CD4-positive, alpha-beta T cell (primary cell): Measurements from ENCODE around the gene UNC119. TPM values are rescaled to one million over a fixed set of nuclear protein-coding genes. Genes with fewer than 3 reads are reported as not detected.

Experiments
- ATAC-seq: fragments of 200-7000 bp; cut with Tn5 transposase; one replicate; pipeline ENCODE4 v1.10.0; 2022; ENCODE audit warnings: mild to moderate bottlenecking; ENCODE audit not compliant: poor library complexity
- CTCF ChIA-PET: fragments of 350-600 bp; sonication (Branson Sonifier 250); formaldehyde crosslinking; loops from one replicate; lab custom pipeline; 2021; ENCODE audit warnings: antibody characterized with exemption, inconsistent platforms; lab: Charles Lee
- POLR2A ChIA-PET: fragments of 350-600 bp; sonication (Branson Sonifier 250); formaldehyde crosslinking; loops from one replicate; lab custom pipeline; 2021; ENCODE audit warnings: antibody characterized with exemption, inconsistent platforms; lab: Charles Lee
- DNase-seq, 14 experiments: peaks; one replicate each; pipeline ENCODE4 v3.0.0-alpha.2; 2013 to 2020; ENCODE audit warnings: mixed read lengths in 2 of 14
- H3K27ac ChIP-seq, 2 donors: one replicate each; pipeline versions ENCODE4 v1.5.1 to v1.7.0; 2013; ENCODE audit warnings: low read length in 2 of 2, low read depth in 1 of 2, mild to moderate bottlenecking in 1 of 2
- H3K27me3 ChIP-seq, 2 experiments: 1 replicate in 1 of 2; 2 replicates in 1 of 2; pipeline versions ENCODE4 v1.6.1 to v1.7.0; 2013; ENCODE audit warnings: low read length in 2 of 2, control low read depth in 1 of 2, mild to moderate bottlenecking in 1 of 2, moderate library complexity in 1 of 2; ENCODE audit not compliant: insufficient read depth in 2 of 2, control insufficient read depth in 1 of 2
- H3K36me3 ChIP-seq: one replicate; pipeline ENCODE4 v1.6.1; 2013; ENCODE audit warnings: low read length, control low read depth; ENCODE audit not compliant: insufficient read depth
- H3K4me1 ChIP-seq: one replicate; pipeline ENCODE4 v1.6.1; 2013; ENCODE audit warnings: low read length, control low read depth; ENCODE audit not compliant: insufficient read depth
- H3K4me3 ChIP-seq: one replicate; pipeline ENCODE4 v1.5.1; 2013; ENCODE audit warnings: mild to moderate bottlenecking, low read length, moderate library complexity
- H3K9me3 ChIP-seq, 2 experiments: 1 replicate in 1 of 2; 2 replicates in 1 of 2; pipeline versions ENCODE4 v1.6.1 to v1.7.0; 2013; ENCODE audit warnings: low read length in 2 of 2, mild to moderate bottlenecking in 2 of 2, control low read depth in 1 of 2, moderate library complexity in 1 of 2; ENCODE audit not compliant: control insufficient read depth in 1 of 2, insufficient read depth in 1 of 2
- H3K27ac Mint-ChIP-seq: one replicate; pipeline ENCODE4 v1.8.0; 2020; ENCODE audit warnings: mixed read lengths
- H3K27me3 Mint-ChIP-seq: one replicate; pipeline ENCODE4 v1.8.0; 2021; ENCODE audit warnings: mixed read lengths
- H3K36me3 Mint-ChIP-seq: one replicate; pipeline ENCODE4 v1.8.0; 2021; ENCODE audit warnings: low read depth, mixed read lengths
- H3K4me1 Mint-ChIP-seq: one replicate; pipeline ENCODE4 v1.8.0; 2021; ENCODE audit warnings: low read depth, mixed read lengths
- H3K4me3 Mint-ChIP-seq: one replicate; pipeline ENCODE4 v1.8.0; 2020; ENCODE audit warnings: mild to moderate bottlenecking, mixed read lengths
- H3K9me3 Mint-ChIP-seq: one replicate; pipeline ENCODE4 v1.8.0; 2020; ENCODE audit warnings: mixed read lengths
- intact Hi-C, 2 experiments: fragments of 100-400 bp; cut with DNase I in 1 of 2; cut with micrococcal nuclease in 1 of 2; formaldehyde crosslinking; loops; one replicate each; pipeline versions ENCODE4 v1.15.1 to v1.9.0; 2023 to 2025; cut with DNase I, micrococcal nuclease
- total RNA-seq, 174 experiments: library from RNA in 2 of 174; stranded (reverse) in 2 of 174; gene quantifications; one replicate each; pipeline ENCODE4 v1.2.3 and lab custom pipeline; 2021 to 2026
- TF ChIP-seq, protein P1 (sequence below): fragments of 200-600 bp; IDR thresholded peaks from one replicate; pipeline ENCODE4 v1.8.0; 2022; ENCODE audit warnings: antibody characterized with exemption, mild to moderate bottlenecking

UNC119 gene
- total RNA-seq, 2 experiments from 2014 or later, result 77.1 to 83.9 TPM

DNA sequence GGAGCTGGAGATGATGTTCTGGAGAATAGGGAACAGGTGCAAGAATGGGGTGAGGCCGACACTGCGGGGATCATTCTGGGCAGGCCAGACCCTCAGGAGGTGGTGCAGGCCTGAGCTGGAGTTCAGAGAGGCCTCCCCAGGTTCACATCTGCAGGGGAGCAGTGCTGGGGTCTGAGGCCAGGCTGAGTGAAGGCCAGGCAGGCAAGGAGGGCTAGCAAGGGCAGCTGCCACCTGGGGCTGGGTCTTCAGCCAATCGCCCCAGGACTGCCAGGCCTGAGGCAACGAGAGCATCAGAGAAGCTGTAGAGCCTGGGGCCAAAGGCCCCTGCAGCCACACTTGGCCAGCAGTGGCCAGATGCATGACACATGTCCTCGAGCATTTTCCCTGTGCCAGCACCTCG, 31.7 kb downstream of the UNC119 start:
- H3K9me3 Mint-ChIP-seq, result no peaks in the 10 kb centered on the region
- TF ChIP-seq, protein P1, sequence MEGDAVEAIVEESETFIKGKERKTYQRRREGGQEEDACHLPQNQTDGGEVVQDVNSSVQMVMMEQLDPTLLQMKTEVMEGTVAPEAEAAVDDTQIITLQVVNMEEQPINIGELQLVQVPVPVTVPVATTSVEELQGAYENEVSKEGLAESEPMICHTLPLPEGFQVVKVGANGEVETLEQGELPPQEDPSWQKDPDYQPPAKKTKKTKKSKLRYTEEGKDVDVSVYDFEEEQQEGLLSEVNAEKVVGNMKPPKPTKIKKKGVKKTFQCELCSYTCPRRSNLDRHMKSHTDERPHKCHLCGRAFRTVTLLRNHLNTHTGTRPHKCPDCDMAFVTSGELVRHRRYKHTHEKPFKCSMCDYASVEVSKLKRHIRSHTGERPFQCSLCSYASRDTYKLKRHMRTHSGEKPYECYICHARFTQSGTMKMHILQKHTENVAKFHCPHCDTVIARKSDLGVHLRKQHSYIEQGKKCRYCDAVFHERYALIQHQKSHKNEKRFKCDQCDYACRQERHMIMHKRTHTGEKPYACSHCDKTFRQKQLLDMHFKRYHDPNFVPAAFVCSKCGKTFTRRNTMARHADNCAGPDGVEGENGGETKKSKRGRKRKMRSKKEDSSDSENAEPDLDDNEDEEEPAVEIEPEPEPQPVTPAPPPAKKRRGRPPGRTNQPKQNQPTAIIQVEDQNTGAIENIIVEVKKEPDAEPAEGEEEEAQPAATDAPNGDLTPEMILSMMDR, result no peak
- POLR2A ChIA-PET, result no interaction called here
- Histone ChIP-seq H3K4me1 (no peaks in the 10 kb centered on the region), H3K4me3 (no peak overlapping the region), H3K27ac (no peak overlapping the region), H3K9me3 (no peaks in the 10 kb centered on the region), H3K27me3 (no peaks in the 10 kb centered on the region), H3K36me3 (no peaks in the 10 kb centered on the region)
- intact Hi-C loops, result no loop called here
- CTCF ChIA-PET, result no interaction called here
- no peak overlapping the region for H3K27ac Mint-ChIP-seq
- no peaks in the 10 kb centered on the region for H3K27me3 Mint-ChIP-seq
- no peak overlapping the region for H3K4me3 Mint-ChIP-seq
- H3K4me1 Mint-ChIP-seq, result no peaks in the 10 kb centered on the region
- no peak for ATAC-seq
- no peak for DNase-seq
- no peaks in the 10 kb centered on the region for H3K36me3 Mint-ChIP-seq

DNA sequence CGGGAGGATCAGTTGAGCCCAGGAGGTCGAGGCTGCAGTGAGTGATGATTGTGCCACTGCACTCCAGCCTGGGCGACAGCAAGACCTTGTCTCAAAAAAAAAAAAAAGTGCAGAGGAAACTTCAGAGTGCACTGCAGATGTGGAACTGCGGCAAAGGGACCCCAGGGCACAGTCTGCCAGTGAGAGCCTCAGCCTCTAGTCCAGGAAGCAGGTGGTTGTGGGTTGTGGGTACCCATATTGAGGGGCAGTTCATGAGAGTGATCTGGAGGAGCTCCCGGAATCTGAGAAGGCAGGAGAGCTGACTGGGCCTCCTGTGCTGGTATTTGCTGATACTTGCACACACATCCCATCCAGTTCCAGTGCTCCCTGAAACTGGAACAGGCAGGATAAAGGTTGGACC, 33.2 kb downstream of the UNC119 start:
- intact Hi-C loops, result no loop called here
- H3K27ac Mint-ChIP-seq, result no peak overlapping the region

DNA sequence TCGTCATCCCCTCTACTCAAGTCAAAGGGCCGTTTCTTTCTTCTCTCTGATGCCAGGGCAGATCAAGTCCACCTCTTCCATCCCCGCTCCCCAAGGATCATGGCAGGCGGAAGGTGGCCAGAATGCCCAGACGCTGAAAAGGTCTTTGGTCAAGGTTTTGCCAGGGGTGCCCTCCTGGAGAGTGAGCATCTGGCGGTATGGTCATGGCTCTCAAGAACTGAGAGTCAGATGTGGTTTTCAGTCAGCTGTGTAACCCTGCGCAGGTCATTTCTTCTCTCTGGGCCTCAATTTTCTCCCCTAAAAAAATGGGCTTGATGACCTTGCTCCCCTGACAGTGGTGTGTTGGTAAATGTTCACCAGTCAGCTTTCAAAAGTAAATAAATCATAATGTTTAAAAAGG, 33.8 kb downstream of the UNC119 start:
- intact Hi-C loops, result no loop called here
- H3K27ac ChIP-seq, result no peak overlapping the region
- H3K9me3 Mint-ChIP-seq, result no peaks in the 10 kb centered on the region
- no peaks in the 10 kb centered on the region for H3K27me3 ChIP-seq
- H3K4me1 ChIP-seq, result no peaks in the 10 kb centered on the region
- ATAC-seq, result no peak
- TF ChIP-seq, protein P1, result no peak
- H3K36me3 ChIP-seq, result no peaks in the 10 kb centered on the region
- DNase-seq, result no peak
- POLR2A ChIA-PET, result no interaction called here
- no peak overlapping the region for H3K27ac Mint-ChIP-seq
- no peak overlapping the region for H3K4me3 ChIP-seq
- H3K27me3 Mint-ChIP-seq, result peaks cover 5% of the 10 kb centered on the region
- CTCF ChIA-PET, result no interaction called here
- no peak overlapping the region for H3K4me3 Mint-ChIP-seq
- H3K9me3 ChIP-seq, result no peaks in the 10 kb centered on the region
- no peaks in the 10 kb centered on the region for H3K4me1 Mint-ChIP-seq
- no peaks in the 10 kb centered on the region for H3K36me3 Mint-ChIP-seq

More for the DNA sequence above, 33.2 kb downstream of the UNC119 start:
- no peaks in the 10 kb centered on the region for H3K9me3 ChIP-seq
- DNase-seq, result no peak
- H3K4me3 ChIP-seq, result no peak overlapping the region
- Mint-ChIP-seq H3K9me3 (no peaks in the 10 kb centered on the region), H3K36me3 (no peaks in the 10 kb centered on the region), H3K4me1 (no peaks in the 10 kb centered on the region), H3K27me3 (no peaks in the 10 kb centered on the region), H3K4me3 (no peak overlapping the region)
- TF ChIP-seq, protein P1, result no peak
- ATAC-seq, result no peak
- H3K36me3 ChIP-seq, result no peaks in the 10 kb centered on the region
- no peak overlapping the region for H3K27ac ChIP-seq
- no peaks in the 10 kb centered on the region for H3K4me1 ChIP-seq
- ChIA-PET CTCF (no interaction called here), POLR2A (no interaction called here)
- H3K27me3 ChIP-seq, result no peaks in the 10 kb centered on the region
